ENCODE measurements around the gene SERTAD2.

- TF ChIP-seq CTCF (IDR thresholded peaks at IDR 0.05) (no peak), POLR2A (IDR thresholded peaks at IDR 0.05) (no peak)
Measured at GRCh38 chr2:64632835-64633819, 20.6 kb downstream of the SERTAD2 start.
